Keratinocyte (primary cell): Measurements from ENCODE around the gene DHX58. TPM values are rescaled to one million over a fixed set of nuclear protein-coding genes. Genes with fewer than 3 reads are reported as not detected.

Experiments
- DNase-seq: peaks from one replicate; pipeline ENCODE4 v3.0.0-alpha.2; 2011; ENCODE audit warnings: low read depth, missing footprints, low spot score
- FAIRE-seq: peaks from 2 replicates; lab custom pipeline; 2011; peaks lifted over from hg19 to GRCh38; lab: Jason Lieb, UNC
- H2AFZ ChIP-seq: 2 replicates; pipeline ENCODE4 v1.6.0; 2012; ENCODE audit warnings: low read length, control low read depth, inconsistent platforms; ENCODE audit not compliant: control insufficient read depth
- H3K27ac ChIP-seq: 2 replicates; pipeline ENCODE4 v1.5.1; 2011; ENCODE audit warnings: low read length; ENCODE audit not compliant: control insufficient read depth, insufficient read depth
- H3K27me3 ChIP-seq: 3 replicates; pipeline ENCODE4 v1.6.0; 2011; ENCODE audit warnings: low read length; ENCODE audit not compliant: control insufficient read depth, insufficient read depth; ENCODE audit errors: extremely low read depth
- H3K36me3 ChIP-seq, 2 experiments: 2 replicates in 1 of 2; 3 replicates in 1 of 2; pipeline ENCODE4 v1.5.1; 2011; ENCODE audit warnings: low read length in 2 of 2, mild to moderate bottlenecking in 1 of 2; ENCODE audit not compliant: control insufficient read depth in 2 of 2, insufficient read depth in 2 of 2; ENCODE audit errors: extremely low read depth in 1 of 2
- H3K4me1 ChIP-seq: 3 replicates; pipeline ENCODE4 v1.5.1; 2011; ENCODE audit warnings: low read length; ENCODE audit not compliant: control insufficient read depth, insufficient read depth; ENCODE audit errors: extremely low read depth
- H3K4me2 ChIP-seq: 3 replicates; pipeline ENCODE4 v1.6.0; 2011; ENCODE audit warnings: low read depth, low read length; ENCODE audit not compliant: control insufficient read depth, insufficient read depth; ENCODE audit errors: extremely low read depth
- H3K4me3 ChIP-seq, 3 experiments: fragments of 200-600 bp in 1 of 3; sonication (generic) in 1 of 3; 2 replicates in 2 of 3; 3 replicates in 1 of 3; pipeline ENCODE4 v1.5.1; 2011 to 2016; ENCODE audit warnings: low read length in 3 of 3, mild to moderate bottlenecking in 3 of 3, control low read depth in 2 of 3, inconsistent platforms in 1 of 3, low read depth in 1 of 3, mixed read lengths in 1 of 3, mixed run types in 1 of 3, moderate library complexity in 1 of 3; ENCODE audit not compliant: control insufficient read depth in 2 of 3, insufficient read depth in 2 of 3; ENCODE audit errors: extremely low read depth in 1 of 3
- H3K79me2 ChIP-seq: 2 replicates; pipeline ENCODE4 v1.6.0; 2012; ENCODE audit warnings: low read length; ENCODE audit not compliant: control insufficient read depth, insufficient read depth
- H3K9ac ChIP-seq: 3 replicates; pipeline ENCODE4 v1.6.0; 2011; ENCODE audit warnings: low read length; ENCODE audit not compliant: control insufficient read depth, insufficient read depth; ENCODE audit errors: extremely low read depth
- H3K9me1 ChIP-seq: 3 replicates; pipeline ENCODE4 v1.6.0; 2011; ENCODE audit warnings: low read length; ENCODE audit not compliant: control insufficient read depth, insufficient read depth; ENCODE audit errors: extremely low read depth
- H3K9me3 ChIP-seq: 2 replicates; pipeline ENCODE4 v1.5.1; 2012; ENCODE audit warnings: low read depth, low read length; ENCODE audit not compliant: control insufficient read depth
- H4K20me1 ChIP-seq: 3 replicates; pipeline ENCODE4 v1.6.0; 2011; ENCODE audit warnings: low read length; ENCODE audit not compliant: control insufficient read depth, insufficient read depth; ENCODE audit errors: extremely low read depth
- EZH2 ChIP-seq: IDR thresholded peaks from one replicate; pipeline ENCODE4 v1.6.1; 2012; ENCODE audit warnings: inconsistent platforms, mild to moderate bottlenecking, low read length, moderate library complexity
- dilution Hi-C: fragments of 300-500 bp; cut with MboI; formaldehyde crosslinking; loops from one replicate; pipeline ENCODE4 v1.7.0; 2020; ENCODE audit warnings: low sequenced_read_pairs; ENCODE audit not compliant: extremely low pct_ligation_motif_present
- polyA plus RNA-seq, 5 experiments: library from polyadenylated mRNA; depleted of rRNA in 3 of 5; stranded (reverse) in 3 of 5; stranded (forward) in 1 of 5; unstranded in 1 of 5; fragments of >200 nt; gene quantifications; 1 replicate in 1 of 5; 2 replicates in 3 of 5; 3 replicates in 1 of 5; pipeline versions ENCODE4 v1.2.1 to v1.2.3, GENCODE V29; 2011 to 2012; ENCODE audit warnings: missing spikeins in 2 of 5, low read depth in 1 of 5, low replicate concordance in 1 of 5
- TF ChIP-seq, protein P1 (sequence below), 3 experiments: IDR thresholded peaks in 1 of 3; conservative IDR thresholded peaks in 1 of 3; optimal IDR thresholded peaks in 1 of 3; 2 replicates in 2 of 3; 3 replicates in 1 of 3; pipeline versions ENCODE3 to v1.5.1; 2011; ENCODE audit warnings: low read length in 3 of 3, mild to moderate bottlenecking in 3 of 3, moderate library complexity in 2 of 3, control low read depth in 1 of 3, inconsistent platforms in 1 of 3; ENCODE audit not compliant: insufficient read depth in 2 of 3; ENCODE audit errors: extremely low read depth in 1 of 3

Gene DHX58
- polyA plus RNA-seq, 1 donor (not counting 4 experiments of a cell fraction or from before 2014, with no cell fraction given), result 5.2 TPM

- H4K20me1 ChIP-seq, result no peaks in the 10 kb centered on the region
- no peaks in the 10 kb centered on the region for H3K9me3 ChIP-seq
- H3K27me3 ChIP-seq, result peaks cover 5% of the 10 kb centered on the region
- H3K9ac ChIP-seq, result no peak overlapping the region
- dilution Hi-C loops, result no loop called here
- H3K4me3 ChIP-seq, result no peak overlapping the region
- H3K36me3 ChIP-seq, result no peaks in the 10 kb centered on the region
- DNase-seq (no peak), FAIRE-seq (no peak)
- no peak overlapping the region for H3K4me2 ChIP-seq
- no peak overlapping the region for H3K27ac ChIP-seq
- H3K79me2 ChIP-seq, result no peaks in the 10 kb centered on the region
- no peaks in the 10 kb centered on the region for H3K9me1 ChIP-seq
- TF ChIP-seq EZH2, result no peak
- TF ChIP-seq, protein P1, sequence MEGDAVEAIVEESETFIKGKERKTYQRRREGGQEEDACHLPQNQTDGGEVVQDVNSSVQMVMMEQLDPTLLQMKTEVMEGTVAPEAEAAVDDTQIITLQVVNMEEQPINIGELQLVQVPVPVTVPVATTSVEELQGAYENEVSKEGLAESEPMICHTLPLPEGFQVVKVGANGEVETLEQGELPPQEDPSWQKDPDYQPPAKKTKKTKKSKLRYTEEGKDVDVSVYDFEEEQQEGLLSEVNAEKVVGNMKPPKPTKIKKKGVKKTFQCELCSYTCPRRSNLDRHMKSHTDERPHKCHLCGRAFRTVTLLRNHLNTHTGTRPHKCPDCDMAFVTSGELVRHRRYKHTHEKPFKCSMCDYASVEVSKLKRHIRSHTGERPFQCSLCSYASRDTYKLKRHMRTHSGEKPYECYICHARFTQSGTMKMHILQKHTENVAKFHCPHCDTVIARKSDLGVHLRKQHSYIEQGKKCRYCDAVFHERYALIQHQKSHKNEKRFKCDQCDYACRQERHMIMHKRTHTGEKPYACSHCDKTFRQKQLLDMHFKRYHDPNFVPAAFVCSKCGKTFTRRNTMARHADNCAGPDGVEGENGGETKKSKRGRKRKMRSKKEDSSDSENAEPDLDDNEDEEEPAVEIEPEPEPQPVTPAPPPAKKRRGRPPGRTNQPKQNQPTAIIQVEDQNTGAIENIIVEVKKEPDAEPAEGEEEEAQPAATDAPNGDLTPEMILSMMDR (optimal IDR thresholded peaks at IDR 0.05 in 1 of 3, IDR thresholded peaks at IDR 0.05 in 1 of 3, conservative IDR thresholded peaks at IDR 0.05 in 1 of 3; ENCODE audit: extremely low read depth in 1 of 3, insufficient read depth in 2 of 3, low read length in 3 of 3), result no peak
- no peak overlapping the region for H2AFZ ChIP-seq
- no peaks in the 10 kb centered on the region for H3K4me1 ChIP-seq
These were observed 52.7 kb downstream of the DHX58 start for GRCh38 chr17:42059815-42060214.

- TF ChIP-seq, protein P1 (optimal IDR thresholded peaks at IDR 0.05 in 1 of 3, IDR thresholded peaks at IDR 0.05 in 1 of 3, conservative IDR thresholded peaks at IDR 0.05 in 1 of 3; ENCODE audit: extremely low read depth in 1 of 3, insufficient read depth in 2 of 3, low read length in 3 of 3), result no peak
- no peak for TF ChIP-seq EZH2
- H3K4me2 ChIP-seq, result no peak overlapping the region
- H3K9ac ChIP-seq, result no peak overlapping the region
- no peaks in the 10 kb centered on the region for H4K20me1 ChIP-seq
- H3K27me3 ChIP-seq, result peaks cover 14% of the 10 kb centered on the region
- dilution Hi-C loops, result no loop called here
- H3K4me1 ChIP-seq, result no peaks in the 10 kb centered on the region
- no peak overlapping the region for H3K27ac ChIP-seq
- no peaks in the 10 kb centered on the region for H3K36me3 ChIP-seq
- H3K9me1 ChIP-seq, result no peaks in the 10 kb centered on the region
- FAIRE-seq (no peak), DNase-seq (no peak)
- no peak overlapping the region for H2AFZ ChIP-seq
- no peaks in the 10 kb centered on the region for H3K79me2 ChIP-seq
- H3K9me3 ChIP-seq, result no peaks in the 10 kb centered on the region
- H3K4me3 ChIP-seq, result no peak overlapping the region
These were observed 54.5 kb downstream of the DHX58 start for GRCh38 chr17:42058063-42058462.
